ACC112 (cell line): ENCODE results near the gene RAD23B.
A peak's percentile ranks its signal among the peaks of the same experiment; 100 is the strongest.

ENCODE experiments used
- H2AFZ ChIP-seq: fragments of 200-600 bp; sonication (generic); one replicate; pipeline ENCODE4 v1.6.0; 2017; ENCODE audit warnings: antibody characterized with exemption, low read length; ENCODE audit not compliant: unreplicated experiment
- H3K27ac ChIP-seq: fragments of 200-600 bp; sonication (generic); 2 replicates; pipeline ENCODE4 v1.5.1; 2014; ENCODE audit warnings: low read depth, mild to moderate bottlenecking, antibody characterized with exemption, low read length, moderate library complexity
- H3K27me3 ChIP-seq: fragments of 200-600 bp; sonication (generic); 2 replicates; pipeline ENCODE4 v1.6.1; 2014; ENCODE audit warnings: mild to moderate bottlenecking, antibody characterized with exemption, low read length, moderate library complexity, mixed read lengths; ENCODE audit not compliant: insufficient read depth
- H3K36me3 ChIP-seq: fragments of 200-600 bp; sonication (generic); 2 replicates; pipeline ENCODE4 v1.6.1; 2016; ENCODE audit warnings: mild to moderate bottlenecking, antibody characterized with exemption, low read length, moderate library complexity, mixed read lengths; ENCODE audit not compliant: insufficient read depth
- H3K4me1 ChIP-seq: fragments of 200-600 bp; sonication (generic); one replicate; pipeline ENCODE4 v1.6.1; 2016; ENCODE audit warnings: low read length, mixed read lengths; ENCODE audit not compliant: insufficient read depth, unreplicated experiment, control insufficient read depth
- H3K4me3 ChIP-seq: fragments of 200-600 bp; sonication (generic); 2 replicates; pipeline ENCODE4 v1.5.1; 2014; ENCODE audit warnings: mild to moderate bottlenecking, low read depth, low read length
- H3K79me2 ChIP-seq: fragments of 200-600 bp; sonication (generic); one replicate; pipeline ENCODE4 v1.6.0; 2016; ENCODE audit warnings: low read length; ENCODE audit not compliant: control insufficient read depth, unreplicated experiment, insufficient read depth

Gene RAD23B

DNA sequence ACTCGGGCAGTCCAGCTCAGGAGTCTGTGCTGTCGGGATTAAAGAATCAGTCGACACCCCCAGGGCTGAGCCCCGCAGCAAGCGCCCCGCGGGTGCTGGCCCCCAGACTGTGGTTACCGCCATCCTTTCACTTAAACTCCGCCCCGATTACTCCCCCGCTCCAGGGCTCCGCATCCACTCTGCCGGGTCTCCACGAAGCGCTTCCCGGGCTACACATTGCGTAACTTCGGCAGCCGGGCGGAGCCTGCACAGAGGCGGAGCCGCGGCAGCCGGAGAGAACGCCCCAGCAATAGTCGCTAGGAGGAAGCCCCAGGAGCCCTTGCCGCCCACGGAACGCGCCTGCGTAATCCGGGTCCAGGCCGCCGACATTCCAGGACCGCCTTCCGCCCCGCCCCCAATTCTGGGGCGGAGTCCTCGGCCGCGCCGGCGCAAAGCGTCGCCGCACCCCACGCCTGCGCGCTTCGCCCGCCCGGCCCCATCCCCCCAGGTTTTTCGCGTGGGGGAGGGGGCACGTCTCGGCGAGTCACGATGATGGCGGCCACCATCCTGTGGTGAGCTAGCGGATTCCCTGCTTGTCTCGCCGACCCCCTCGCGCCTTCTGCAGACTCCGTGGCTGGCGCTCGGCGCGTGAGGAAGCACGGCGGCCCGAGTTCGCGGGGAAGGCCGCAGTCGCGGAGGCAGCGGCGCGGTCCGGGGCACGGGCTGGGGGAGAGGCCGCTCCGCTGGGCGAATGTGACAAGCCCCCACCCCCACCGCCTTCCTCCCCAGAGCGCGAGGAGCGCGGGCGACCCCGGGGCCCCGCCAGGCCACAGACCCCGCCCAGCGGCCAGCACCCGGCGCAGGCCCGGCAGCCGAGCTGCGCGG, at the start of gene RAD23B:
Gene RAD23B (plus strand): TSS at position 521 of the 864 bp plus-strand sequence. CDS start 351 bp downstream, outside the sequence.
- Histone ChIP-seq H3K79me2 (peaks cover 49% of the 10 kb centered on the region), H2AFZ (peak within 1 kb of the TSS; percentile 48), H3K4me3 (peak within 1 kb of the TSS; percentile 90), H3K27me3 (no peaks in the 10 kb centered on the region), H3K27ac (peak within 1 kb of the TSS; percentile 89), H3K36me3 (no peaks in the 10 kb centered on the region), H3K4me1 (peaks cover 16% of the 10 kb centered on the region)

GRCh38 chr9:107235765-107236442, 47.2 kb upstream of the RAD23B start:
- Histone ChIP-seq H3K79me2 (no peaks in the 10 kb centered on the region), H3K4me1 (peaks cover 5% of the 10 kb centered on the region), H3K27ac (no peak overlapping the region), H3K36me3 (no peaks in the 10 kb centered on the region), H3K4me3 (no peak overlapping the region), H3K27me3 (no peaks in the 10 kb centered on the region), H2AFZ (no peak overlapping the region)

- Histone ChIP-seq H2AFZ (no peak overlapping the region), H3K79me2 (no peaks in the 10 kb centered on the region), H3K4me3 (no peak overlapping the region), H3K4me1 (peaks cover 9% of the 10 kb centered on the region), H3K27ac (no peak overlapping the region), H3K36me3 (no peaks in the 10 kb centered on the region), H3K27me3 (no peaks in the 10 kb centered on the region)
Measured at GRCh38 chr9:107237873-107238272, 45.2 kb upstream of the RAD23B start.

GRCh38 chr9:107239474-107239873, 43.6 kb upstream of the RAD23B start:
- Histone ChIP-seq H3K79me2 (no peaks in the 10 kb centered on the region), H3K4me3 (no peak overlapping the region), H2AFZ (no peak overlapping the region), H3K4me1 (peaks cover 20% of the 10 kb centered on the region), H3K27ac (no peak overlapping the region), H3K27me3 (no peaks in the 10 kb centered on the region), H3K36me3 (no peaks in the 10 kb centered on the region)

DNA sequence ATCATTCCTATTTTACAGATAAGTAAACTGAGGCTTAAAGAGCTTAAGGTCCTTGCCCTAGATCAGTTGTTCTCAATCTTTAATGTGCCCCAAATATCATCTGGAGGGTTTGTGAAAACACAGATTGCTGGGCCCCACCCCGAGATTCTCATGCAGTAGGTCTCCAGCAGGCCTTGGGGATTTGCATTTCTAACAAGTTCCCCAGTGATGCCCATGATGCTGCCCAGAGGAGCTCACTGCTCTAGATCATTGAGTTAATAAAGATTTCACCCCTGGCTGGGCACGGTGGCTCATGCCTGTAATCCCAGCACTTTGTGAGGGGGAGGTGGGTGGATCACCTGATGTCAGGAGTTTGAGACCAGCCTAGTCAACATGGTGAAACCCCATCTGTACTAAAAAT, 42.8 kb upstream of the RAD23B start:
- H3K36me3 ChIP-seq: no peaks in the 10 kb centered on the region
- peaks cover 20% of the 10 kb centered on the region for H3K4me1 ChIP-seq
- no peak overlapping the region for H3K4me3 ChIP-seq
- no peaks in the 10 kb centered on the region for H3K27me3 ChIP-seq
- H3K27ac ChIP-seq: no peak overlapping the region
- no peak overlapping the region for H2AFZ ChIP-seq
- H3K79me2 ChIP-seq: no peaks in the 10 kb centered on the region

GRCh38 chr9:107242073-107243030, 40.7 kb upstream of the RAD23B start:
- Histone ChIP-seq H3K79me2 (no peaks in the 10 kb centered on the region), H3K36me3 (no peaks in the 10 kb centered on the region), H2AFZ (no peak overlapping the region), H3K27ac (no peak overlapping the region), H3K27me3 (no peaks in the 10 kb centered on the region), H3K4me1 (peaks cover 20% of the 10 kb centered on the region), H3K4me3 (no peak overlapping the region)

- no peaks in the 10 kb centered on the region for H3K36me3 ChIP-seq
- H3K27me3 ChIP-seq: no peaks in the 10 kb centered on the region
- no peak overlapping the region for H2AFZ ChIP-seq
- no peak overlapping the region for H3K4me3 ChIP-seq
- peaks cover 20% of the 10 kb centered on the region for H3K4me1 ChIP-seq
- H3K27ac ChIP-seq: no peak overlapping the region
- no peaks in the 10 kb centered on the region for H3K79me2 ChIP-seq
Measured at GRCh38 chr9:107243742-107244141, 39.3 kb upstream of the RAD23B start.

GRCh38 chr9:107246259-107247254, 36.5 kb upstream of the RAD23B start:
- Histone ChIP-seq H2AFZ (no peak overlapping the region), H3K4me1 (peaks cover 26% of the 10 kb centered on the region), H3K36me3 (no peaks in the 10 kb centered on the region), H3K27ac (no peak overlapping the region), H3K79me2 (no peaks in the 10 kb centered on the region), H3K4me3 (no peak overlapping the region), H3K27me3 (no peaks in the 10 kb centered on the region)

- Histone ChIP-seq H3K79me2 (no peaks in the 10 kb centered on the region), H3K36me3 (no peaks in the 10 kb centered on the region), H3K4me1 (peaks cover 21% of the 10 kb centered on the region), H3K27me3 (no peaks in the 10 kb centered on the region), H3K4me3 (no peak overlapping the region), H3K27ac (peak overlapping the region; percentile 14), H2AFZ (no peak overlapping the region)
Measured at GRCh38 chr9:107248714-107249113, 34.4 kb upstream of the RAD23B start.
